HG03135 (cell line): ENCODE data around the gene TCP10L.
A peak's percentile ranks its signal among the peaks of the same experiment; 100 is the strongest.
"Not testable (repeated sequence)": the region's sequence is repeated elsewhere in the genome, so short reads cannot be mapped to it uniquely, and the experiment has no call there.

Source experiments
- ATAC-seq: cut with Tn5 transposase; IDR thresholded peaks from one replicate; pipeline ENCODE4 v1.9.1; 2021; ENCODE audit warnings: mild to moderate bottlenecking, moderate library complexity; ENCODE audit not compliant: unreplicated experiment

Gene TCP10L

GRCh38 chr21:32585042-32585710, at the start of gene TCP10L:
TSS of gene TCP10L (minus strand) at chr21:32585523. CDS start at chr21:32584304, 1,219 bp downstream.
- no peak for ATAC-seq

GRCh38 chr21:32626621-32627196, 41.4 kb upstream of the TCP10L start:
- no peak for ATAC-seq

- ATAC-seq: not testable (repeated sequence)
Observed at GRCh38 chr21:32618218-32618617, 32.9 kb upstream of the TCP10L start.

GRCh38 chr21:32613436-32614043, 28.2 kb upstream of the TCP10L start:
- ATAC-seq: no peak

GRCh38 chr21:32612999-32613337, 27.6 kb upstream of the TCP10L start:
- no peak for ATAC-seq

- ATAC-seq: peak; percentile 91
Observed at GRCh38 chr21:32612075-32612998, 27.0 kb upstream of the TCP10L start, which contains the start of gene CFAP298. TSS of gene CFAP298 (minus strand) at chr21:32612377. CDS start at chr21:32612243, 134 bp downstream.

GRCh38 chr21:32611471-32611997, 26.2 kb upstream of the TCP10L start:
- no peak for ATAC-seq

GRCh38 chr21:32610940-32611339, 25.6 kb upstream of the TCP10L start:
- ATAC-seq: not testable (repeated sequence)

- ATAC-seq: no peak
Observed at GRCh38 chr21:32608851-32609250, 23.5 kb upstream of the TCP10L start.

GRCh38 chr21:32605469-32605868, 20.1 kb upstream of the TCP10L start:
- ATAC-seq: no peak

GRCh38 chr21:32604464-32604863, 19.1 kb upstream of the TCP10L start:
- no peak for ATAC-seq

GRCh38 chr21:32603131-32603530, 17.8 kb upstream of the TCP10L start:
- no peak for ATAC-seq

- ATAC-seq: no peak
Observed at GRCh38 chr21:32602099-32602498, 16.8 kb upstream of the TCP10L start.

- ATAC-seq: no peak
Observed at GRCh38 chr21:32599526-32599925, 14.2 kb upstream of the TCP10L start.

- ATAC-seq: no peak
Observed at GRCh38 chr21:32599091-32599490, 13.8 kb upstream of the TCP10L start.

- no peak for ATAC-seq
Observed at GRCh38 chr21:32597205-32597604, 11.9 kb upstream of the TCP10L start.

GRCh38 chr21:32595431-32595830, 10.1 kb upstream of the TCP10L start:
- ATAC-seq: no peak

GRCh38 chr21:32593690-32594089, 8.4 kb upstream of the TCP10L start:
- no peak for ATAC-seq

GRCh38 chr21:32592929-32593502, 7.7 kb upstream of the TCP10L start:
- no peak for ATAC-seq

GRCh38 chr21:32590130-32590529, 4.8 kb upstream of the TCP10L start:
- no peak for ATAC-seq

GRCh38 chr21:32587651-32588050, 2.3 kb upstream of the TCP10L start:
- no peak for ATAC-seq
